Stomach smooth muscle (tissue), 2 donors: ENCODE data around the gene COL28A1.

ENCODE experiments used
- H3K27ac ChIP-seq: one replicate; pipeline ENCODE4 v1.7.0; 2013; ENCODE audit warnings: mild to moderate bottlenecking, low read length, inconsistent platforms
- H3K27me3 ChIP-seq, 2 donors: one replicate each; pipeline ENCODE4 v1.7.0; 2013; ENCODE audit warnings: low read length in 2 of 2; ENCODE audit not compliant: insufficient read depth in 2 of 2, control insufficient read depth in 1 of 2
- H3K36me3 ChIP-seq, 2 donors: one replicate each; pipeline ENCODE4 v1.7.0; 2013; ENCODE audit warnings: low read length in 2 of 2; ENCODE audit not compliant: control insufficient read depth in 2 of 2, insufficient read depth in 2 of 2
- H3K4me1 ChIP-seq: one replicate; pipeline ENCODE4 v1.7.0; 2013; ENCODE audit warnings: low read length; ENCODE audit not compliant: control insufficient read depth, insufficient read depth
- H3K4me3 ChIP-seq, 2 donors: one replicate each; pipeline ENCODE4 v1.7.0; 2013; ENCODE audit warnings: low read length in 2 of 2
- H3K9ac ChIP-seq, 2 donors: one replicate each; pipeline ENCODE4 v1.7.0; 2013; ENCODE audit warnings: low read length in 2 of 2, mild to moderate bottlenecking in 1 of 2
- H3K9me3 ChIP-seq, 2 donors: one replicate each; pipeline ENCODE4 v1.7.0; 2013; ENCODE audit warnings: low read length in 2 of 2; ENCODE audit not compliant: control insufficient read depth in 2 of 2
- donor health status: healthy.
- donor health status: Pancreatic carcinoma.

Gene COL28A1

DNA sequence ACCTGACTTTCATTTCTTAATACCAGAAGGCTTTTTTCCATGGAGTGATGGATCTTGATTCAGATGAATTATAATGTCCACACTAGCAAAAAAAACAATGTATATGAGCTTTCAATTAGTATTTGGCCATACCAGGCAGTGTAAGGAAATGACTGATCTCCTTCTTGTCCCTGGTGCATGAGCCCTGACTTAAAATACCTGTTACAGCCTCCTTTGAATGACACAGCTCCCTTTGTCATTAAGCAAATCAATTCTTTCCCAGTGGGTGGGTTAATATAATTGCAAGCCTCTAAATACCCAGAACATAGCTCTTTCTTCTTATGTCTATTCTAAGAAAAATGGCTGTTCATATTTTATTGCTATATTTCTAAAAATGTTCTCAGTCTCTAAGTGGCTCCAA lies 188.6 kb downstream of the COL28A1 start:
- Histone ChIP-seq H3K9me3 (no peaks in the 10 kb centered on the region), H3K36me3 (no peaks in the 10 kb centered on the region), H3K27ac (no peak overlapping the region), H3K4me1 (no peaks in the 10 kb centered on the region), H3K4me3 (no peak overlapping the region), H3K27me3 (no peaks in the 10 kb centered on the region), H3K9ac (no peak overlapping the region)

DNA sequence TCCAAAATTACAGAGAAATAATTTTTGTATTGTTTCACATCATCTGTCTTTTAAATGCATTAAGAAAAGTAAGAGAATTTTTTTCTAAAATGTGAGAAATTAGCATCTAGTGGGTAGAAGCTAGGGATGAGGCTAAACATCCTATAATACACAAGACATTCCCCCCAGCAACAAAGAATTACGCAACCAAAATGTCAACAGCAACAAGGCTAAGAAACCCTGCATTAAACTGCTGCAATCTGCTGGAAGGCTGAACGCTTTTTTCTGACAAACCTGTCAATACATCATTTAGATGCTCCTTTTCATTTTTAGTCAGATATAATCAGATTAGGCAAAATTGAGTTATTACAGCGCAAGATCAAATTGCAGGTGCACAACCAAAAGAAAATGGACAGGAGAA lies 191.1 kb downstream of the COL28A1 start:
- H3K27ac ChIP-seq: no peak overlapping the region
- H3K9me3 ChIP-seq: no peaks in the 10 kb centered on the region
- H3K9ac ChIP-seq: no peak overlapping the region
- no peaks in the 10 kb centered on the region for H3K27me3 ChIP-seq
- no peak overlapping the region for H3K4me3 ChIP-seq
- H3K36me3 ChIP-seq: no peaks in the 10 kb centered on the region
- H3K4me1 ChIP-seq: no peaks in the 10 kb centered on the region

DNA sequence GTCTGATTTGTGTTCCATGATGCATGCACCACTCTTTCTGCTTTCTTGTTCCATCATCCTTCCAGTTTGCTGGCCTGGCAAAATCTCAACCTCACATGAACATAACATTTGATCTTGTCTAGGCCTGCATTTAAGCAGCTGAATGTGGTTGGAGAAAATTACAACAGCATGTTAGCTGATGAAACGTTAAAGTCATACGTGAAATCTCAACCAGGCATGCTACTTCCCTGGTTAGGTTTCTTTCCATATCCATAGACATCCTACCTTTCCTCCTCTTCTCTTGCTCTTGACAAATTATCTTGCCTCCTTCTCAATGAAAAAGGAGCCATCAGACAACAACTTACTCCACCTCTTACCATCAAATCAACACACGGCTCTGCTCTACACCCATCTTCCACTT lies 199.8 kb downstream of the COL28A1 start:
- H3K27ac ChIP-seq: no peak overlapping the region
- H3K36me3 ChIP-seq: no peaks in the 10 kb centered on the region
- no peak overlapping the region for H3K9ac ChIP-seq
- no peak overlapping the region for H3K4me3 ChIP-seq
- no peaks in the 10 kb centered on the region for H3K27me3 ChIP-seq
- H3K9me3 ChIP-seq: peaks cover 0 to 4% of the 10 kb centered on the region in 2 donors
- H3K4me1 ChIP-seq: no peaks in the 10 kb centered on the region

DNA sequence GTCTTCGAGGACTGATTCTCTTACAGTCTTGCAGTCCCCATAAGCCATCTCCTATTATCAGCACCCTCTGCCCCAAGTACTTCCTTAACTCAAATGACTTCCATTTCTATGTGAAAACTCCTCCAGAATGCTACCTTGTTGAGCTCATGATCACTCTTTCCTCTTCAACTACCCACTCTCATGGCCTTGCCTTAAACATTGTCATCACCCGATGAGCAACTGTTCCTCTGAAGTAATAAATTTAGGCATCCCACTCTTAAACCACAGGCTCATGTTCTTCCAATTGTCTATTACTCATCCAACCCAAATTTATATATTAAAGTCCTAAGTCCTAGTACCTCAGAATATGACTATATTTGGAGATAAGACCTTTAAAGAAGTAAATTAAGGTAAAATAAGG lies 200.5 kb downstream of the COL28A1 start:
- Histone ChIP-seq H3K4me1 (no peaks in the 10 kb centered on the region), H3K27ac (no peak overlapping the region), H3K36me3 (no peaks in the 10 kb centered on the region), H3K4me3 (no peak overlapping the region), H3K9me3 (peaks cover 0 to 4% of the 10 kb centered on the region in 2 donors), H3K9ac (no peak overlapping the region), H3K27me3 (no peaks in the 10 kb centered on the region)

DNA sequence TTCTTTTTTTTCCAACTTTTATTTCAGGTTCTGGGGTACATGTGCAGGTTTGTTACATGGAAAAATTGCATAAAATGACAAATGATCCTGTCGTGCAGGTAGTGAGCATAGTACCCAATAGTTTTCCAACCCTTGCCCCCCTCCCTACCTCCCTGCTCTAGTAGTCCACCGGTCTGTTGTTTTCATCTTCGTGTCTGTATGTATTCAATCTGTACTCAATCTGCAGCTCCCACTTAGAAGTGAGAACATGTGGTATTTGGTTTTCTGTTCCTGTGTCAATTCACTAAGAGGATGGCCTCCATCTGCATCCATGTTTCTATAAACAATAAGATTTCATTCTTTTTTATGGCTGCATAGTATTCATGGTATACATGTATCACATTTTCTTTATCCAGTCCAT lies 202.1 kb downstream of the COL28A1 start:
- no peaks in the 10 kb centered on the region for H3K4me1 ChIP-seq
- H3K9me3 ChIP-seq: peaks cover 0 to 4% of the 10 kb centered on the region in 2 donors
- no peak overlapping the region for H3K4me3 ChIP-seq
- no peaks in the 10 kb centered on the region for H3K36me3 ChIP-seq
- no peak overlapping the region for H3K9ac ChIP-seq
- H3K27me3 ChIP-seq: no peaks in the 10 kb centered on the region
- no peak overlapping the region for H3K27ac ChIP-seq

DNA sequence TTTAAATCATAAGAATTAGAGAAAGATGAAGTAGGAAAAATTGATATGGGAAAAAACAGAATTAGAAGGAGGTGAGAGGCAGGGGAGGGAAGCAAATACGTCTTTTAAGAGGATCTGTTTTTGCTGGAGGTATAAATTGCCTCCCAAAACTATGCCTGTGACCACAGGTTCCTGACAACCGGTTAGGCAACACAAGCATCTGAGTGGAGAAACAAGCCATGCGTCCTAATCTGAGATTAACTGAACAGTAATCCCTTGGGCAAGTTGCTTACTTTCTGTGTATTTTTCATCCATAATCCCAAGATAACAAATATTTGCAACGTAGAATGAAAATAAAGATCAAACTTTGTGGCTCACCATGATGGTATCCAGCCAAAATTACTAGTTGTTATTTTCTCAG lies 204.2 kb downstream of the COL28A1 start:
- H3K9me3 ChIP-seq: peaks cover 0 to under 1% of the 10 kb centered on the region in 2 donors
- H3K27me3 ChIP-seq: no peaks in the 10 kb centered on the region
- no peaks in the 10 kb centered on the region for H3K36me3 ChIP-seq
- no peak overlapping the region for H3K4me3 ChIP-seq
- no peaks in the 10 kb centered on the region for H3K4me1 ChIP-seq
- H3K9ac ChIP-seq: no peak overlapping the region
- H3K27ac ChIP-seq: no peak overlapping the region

DNA sequence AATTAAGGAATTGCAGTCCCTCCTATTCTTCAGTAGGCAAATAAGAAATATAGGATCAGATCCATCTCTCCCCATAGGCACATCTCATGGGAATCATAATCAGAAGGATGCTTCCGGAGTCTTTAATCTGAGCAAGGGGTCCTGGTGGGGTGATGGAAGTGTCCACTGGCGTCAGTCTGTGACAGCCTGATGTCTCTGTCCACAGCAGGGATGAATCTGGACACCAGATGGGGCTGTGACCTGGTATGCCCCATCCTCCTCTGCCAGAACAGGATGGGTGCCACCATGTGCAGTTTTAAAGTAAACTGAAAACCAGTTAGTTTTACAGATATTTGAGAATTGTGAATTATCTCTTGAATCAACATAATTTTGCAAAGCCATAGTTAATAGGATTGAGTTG lies 204.7 kb downstream of the COL28A1 start:
- H3K27me3 ChIP-seq: no peaks in the 10 kb centered on the region
- H3K4me1 ChIP-seq: no peaks in the 10 kb centered on the region
- H3K9ac ChIP-seq: no peak overlapping the region
- no peak overlapping the region for H3K4me3 ChIP-seq
- no peak overlapping the region for H3K27ac ChIP-seq
- no peaks in the 10 kb centered on the region for H3K9me3 ChIP-seq
- H3K36me3 ChIP-seq: no peaks in the 10 kb centered on the region

DNA sequence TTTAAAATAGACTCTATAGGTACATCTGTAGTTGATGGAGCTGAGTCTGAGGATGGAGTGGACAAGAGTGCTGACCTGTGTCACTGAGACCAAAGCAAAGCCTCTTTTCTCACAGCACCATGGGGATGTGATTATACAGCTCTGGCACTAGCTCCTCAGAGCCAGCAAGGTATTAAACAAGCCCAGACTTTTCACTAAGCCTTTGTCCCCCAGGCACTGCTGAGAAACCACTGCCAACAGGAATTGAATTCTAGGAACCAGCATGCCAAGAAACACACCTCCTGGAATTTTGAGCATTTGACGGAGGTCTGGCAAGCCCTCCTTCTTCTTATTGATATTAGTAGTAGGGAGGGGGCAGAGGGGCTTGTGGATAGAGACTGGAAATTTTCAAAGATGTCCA lies 206.3 kb downstream of the COL28A1 start:
- no peaks in the 10 kb centered on the region for H3K36me3 ChIP-seq

DNA sequence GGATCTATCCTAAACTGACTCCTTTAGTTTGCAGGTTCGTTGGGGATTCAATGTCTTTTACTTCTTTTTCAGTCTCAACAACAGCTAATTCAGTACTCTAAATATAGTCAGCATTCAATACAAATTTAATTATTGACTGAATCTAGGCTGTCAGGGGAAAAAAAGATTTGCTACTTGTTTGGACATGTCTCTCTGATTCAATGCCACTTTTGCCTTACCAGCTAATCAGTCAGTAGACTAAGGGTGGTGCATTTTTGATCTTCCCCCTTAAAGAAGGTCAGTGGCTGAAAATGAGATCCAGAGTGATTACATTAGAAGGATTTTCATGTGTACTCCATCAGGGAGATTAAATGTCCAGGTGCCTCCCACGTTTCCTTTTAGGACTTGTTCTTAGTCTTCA lies 208.2 kb downstream of the COL28A1 start:
- Histone ChIP-seq H3K9me3 (no peaks in the 10 kb centered on the region), H3K4me1 (no peaks in the 10 kb centered on the region), H3K36me3 (no peaks in the 10 kb centered on the region), H3K9ac (no peak overlapping the region), H3K27me3 (no peaks in the 10 kb centered on the region), H3K27ac (no peak overlapping the region), H3K4me3 (no peak overlapping the region)

More for the DNA sequence above, 206.3 kb downstream of the COL28A1 start:
- Histone ChIP-seq H3K9me3 (no peaks in the 10 kb centered on the region), H3K4me3 (no peak overlapping the region), H3K4me1 (no peaks in the 10 kb centered on the region), H3K27ac (no peak overlapping the region), H3K27me3 (no peaks in the 10 kb centered on the region), H3K9ac (no peak overlapping the region)

DNA sequence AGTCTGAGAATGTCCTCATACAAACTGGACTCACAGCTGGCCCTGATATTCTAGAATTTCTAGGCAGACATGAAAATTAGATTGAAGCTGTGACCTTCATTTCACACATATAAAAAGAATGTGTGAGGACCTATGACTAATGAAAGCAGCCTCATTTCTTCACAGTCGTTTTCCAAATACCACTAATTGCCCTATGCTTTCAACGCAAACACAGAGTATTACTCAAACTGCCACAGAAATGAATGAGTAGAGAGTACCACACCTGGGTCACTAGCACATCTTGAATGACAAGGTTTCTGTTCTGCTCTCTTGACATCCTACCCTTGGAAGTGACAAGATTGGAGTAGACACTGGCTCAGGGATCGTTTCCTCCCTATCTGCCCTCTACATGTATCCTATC lies 211.0 kb downstream of the COL28A1 start:
- Histone ChIP-seq H3K36me3 (no peaks in the 10 kb centered on the region), H3K27me3 (no peaks in the 10 kb centered on the region), H3K4me1 (no peaks in the 10 kb centered on the region), H3K27ac (no peak overlapping the region), H3K4me3 (no peak overlapping the region), H3K9ac (no peak overlapping the region), H3K9me3 (no peaks in the 10 kb centered on the region)

DNA sequence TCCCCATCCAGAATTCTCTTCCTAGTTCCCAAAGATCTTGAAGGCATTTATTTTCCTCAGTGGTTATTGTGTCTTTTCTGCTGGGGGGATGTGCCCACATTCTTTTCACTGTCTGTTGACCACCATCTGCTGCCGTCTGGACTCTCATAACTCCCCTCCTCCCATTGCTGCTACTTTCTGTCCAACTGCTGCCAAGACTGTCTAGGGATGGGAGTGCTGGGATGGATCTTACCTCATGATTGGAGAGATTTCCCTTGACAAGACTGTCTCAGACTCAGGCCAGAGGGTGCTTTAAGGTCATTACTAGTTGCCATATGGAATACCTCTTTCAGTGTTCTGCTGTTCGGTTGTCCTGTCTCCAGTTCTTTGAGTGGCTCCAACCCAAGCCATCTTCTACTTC lies 211.8 kb downstream of the COL28A1 start:
- H3K36me3 ChIP-seq: no peaks in the 10 kb centered on the region
- no peak overlapping the region for H3K9ac ChIP-seq
- no peak overlapping the region for H3K4me3 ChIP-seq
- no peaks in the 10 kb centered on the region for H3K27me3 ChIP-seq
- no peaks in the 10 kb centered on the region for H3K9me3 ChIP-seq
- no peak overlapping the region for H3K27ac ChIP-seq
- H3K4me1 ChIP-seq: no peaks in the 10 kb centered on the region

DNA sequence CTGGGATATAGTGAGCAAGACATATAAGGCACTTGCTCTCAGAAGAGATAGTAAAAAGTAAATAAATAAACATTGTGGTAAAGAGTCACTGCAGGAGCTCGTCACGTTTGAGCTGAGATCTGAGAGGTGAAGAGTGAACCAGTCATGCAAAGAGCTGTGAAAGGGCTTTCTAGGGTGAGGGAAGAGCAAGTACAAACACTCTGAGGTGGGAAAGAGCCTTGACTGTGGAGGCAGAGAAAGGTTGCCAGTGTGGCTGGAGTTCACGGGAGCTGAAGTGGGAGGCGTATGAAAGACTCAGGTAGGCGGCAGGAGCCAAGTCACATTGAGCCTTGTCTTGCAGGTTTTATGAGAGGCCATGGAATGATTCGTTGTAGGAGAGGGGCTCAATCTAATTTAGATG lies 212.3 kb downstream of the COL28A1 start:
- Histone ChIP-seq H3K36me3 (no peaks in the 10 kb centered on the region), H3K27me3 (no peaks in the 10 kb centered on the region), H3K9ac (no peak overlapping the region), H3K27ac (no peak overlapping the region), H3K9me3 (no peaks in the 10 kb centered on the region), H3K4me3 (no peak overlapping the region), H3K4me1 (no peaks in the 10 kb centered on the region)
